Keratinocyte (primary cell): ENCODE results near the gene MBD3L5. TPM values are rescaled to one million over a fixed set of nuclear protein-coding genes. Genes with fewer than 3 reads are reported as not detected.
"Not testable (repeated sequence)": the region's sequence is repeated elsewhere in the genome, so short reads cannot be mapped to it uniquely, and the experiment has no call there.

ENCODE experiments used
- DNase-seq: peaks from one replicate; pipeline ENCODE4 v3.0.0-alpha.2; 2011; ENCODE audit warnings: low read depth, missing footprints, low spot score
- FAIRE-seq: peaks from 2 replicates; lab custom pipeline; 2011; peaks lifted over from hg19 to GRCh38; lab: Jason Lieb, UNC
- H2AFZ ChIP-seq: 2 replicates; pipeline ENCODE4 v1.6.0; 2012; ENCODE audit warnings: low read length, control low read depth, inconsistent platforms; ENCODE audit not compliant: control insufficient read depth
- H3K27ac ChIP-seq: 2 replicates; pipeline ENCODE4 v1.5.1; 2011; ENCODE audit warnings: low read length; ENCODE audit not compliant: control insufficient read depth, insufficient read depth
- H3K27me3 ChIP-seq: 3 replicates; pipeline ENCODE4 v1.6.0; 2011; ENCODE audit warnings: low read length; ENCODE audit not compliant: control insufficient read depth, insufficient read depth; ENCODE audit errors: extremely low read depth
- H3K36me3 ChIP-seq, 2 experiments: 2 replicates in 1 of 2; 3 replicates in 1 of 2; pipeline ENCODE4 v1.5.1; 2011; ENCODE audit warnings: low read length in 2 of 2, mild to moderate bottlenecking in 1 of 2; ENCODE audit not compliant: control insufficient read depth in 2 of 2, insufficient read depth in 2 of 2; ENCODE audit errors: extremely low read depth in 1 of 2
- H3K4me1 ChIP-seq: 3 replicates; pipeline ENCODE4 v1.5.1; 2011; ENCODE audit warnings: low read length; ENCODE audit not compliant: control insufficient read depth, insufficient read depth; ENCODE audit errors: extremely low read depth
- H3K4me2 ChIP-seq: 3 replicates; pipeline ENCODE4 v1.6.0; 2011; ENCODE audit warnings: low read depth, low read length; ENCODE audit not compliant: control insufficient read depth, insufficient read depth; ENCODE audit errors: extremely low read depth
- H3K4me3 ChIP-seq, 3 experiments: fragments of 200-600 bp in 1 of 3; sonication (generic) in 1 of 3; 2 replicates in 2 of 3; 3 replicates in 1 of 3; pipeline ENCODE4 v1.5.1; 2011 to 2016; ENCODE audit warnings: low read length in 3 of 3, mild to moderate bottlenecking in 3 of 3, control low read depth in 2 of 3, inconsistent platforms in 1 of 3, low read depth in 1 of 3, mixed read lengths in 1 of 3, mixed run types in 1 of 3, moderate library complexity in 1 of 3; ENCODE audit not compliant: control insufficient read depth in 2 of 3, insufficient read depth in 2 of 3; ENCODE audit errors: extremely low read depth in 1 of 3
- H3K79me2 ChIP-seq: 2 replicates; pipeline ENCODE4 v1.6.0; 2012; ENCODE audit warnings: low read length; ENCODE audit not compliant: control insufficient read depth, insufficient read depth
- H3K9ac ChIP-seq: 3 replicates; pipeline ENCODE4 v1.6.0; 2011; ENCODE audit warnings: low read length; ENCODE audit not compliant: control insufficient read depth, insufficient read depth; ENCODE audit errors: extremely low read depth
- H3K9me1 ChIP-seq: 3 replicates; pipeline ENCODE4 v1.6.0; 2011; ENCODE audit warnings: low read length; ENCODE audit not compliant: control insufficient read depth, insufficient read depth; ENCODE audit errors: extremely low read depth
- H3K9me3 ChIP-seq: 2 replicates; pipeline ENCODE4 v1.5.1; 2012; ENCODE audit warnings: low read depth, low read length; ENCODE audit not compliant: control insufficient read depth
- H4K20me1 ChIP-seq: 3 replicates; pipeline ENCODE4 v1.6.0; 2011; ENCODE audit warnings: low read length; ENCODE audit not compliant: control insufficient read depth, insufficient read depth; ENCODE audit errors: extremely low read depth
- CTCF ChIP-seq, 3 experiments: IDR thresholded peaks in 1 of 3; conservative IDR thresholded peaks in 1 of 3; optimal IDR thresholded peaks in 1 of 3; 2 replicates in 2 of 3; 3 replicates in 1 of 3; pipeline versions ENCODE3 to v1.5.1; 2011; ENCODE audit warnings: low read length in 3 of 3, mild to moderate bottlenecking in 3 of 3, moderate library complexity in 2 of 3, control low read depth in 1 of 3, inconsistent platforms in 1 of 3; ENCODE audit not compliant: insufficient read depth in 2 of 3; ENCODE audit errors: extremely low read depth in 1 of 3
- EZH2 ChIP-seq: IDR thresholded peaks from one replicate; pipeline ENCODE4 v1.6.1; 2012; ENCODE audit warnings: inconsistent platforms, mild to moderate bottlenecking, low read length, moderate library complexity
- dilution Hi-C: fragments of 300-500 bp; cut with MboI; formaldehyde crosslinking; loops from one replicate; pipeline ENCODE4 v1.7.0; 2020; ENCODE audit warnings: low sequenced_read_pairs; ENCODE audit not compliant: extremely low pct_ligation_motif_present
- polyA minus RNA-seq, 3 experiments: library from RNA; depleted of rRNA, polyadenylated mRNA; stranded (reverse); fragments of >200 nt; gene quantifications; 1 replicate in 1 of 3; 2 replicates in 1 of 3; 3 replicates in 1 of 3; pipeline ENCODE4 v1.2.3, GENCODE V29; 2011
- polyA plus RNA-seq, 5 experiments: library from polyadenylated mRNA; depleted of rRNA in 3 of 5; stranded (reverse) in 3 of 5; stranded (forward) in 1 of 5; unstranded in 1 of 5; fragments of >200 nt; gene quantifications; 1 replicate in 1 of 5; 2 replicates in 3 of 5; 3 replicates in 1 of 5; pipeline versions ENCODE4 v1.2.1 to v1.2.3, GENCODE V29; 2011 to 2012; ENCODE audit warnings: missing spikeins in 2 of 5, low read depth in 1 of 5, low replicate concordance in 1 of 5

MBD3L5 gene
- not detected in 3 replicates for polyA plus RNA-seq
- polyA plus RNA-seq (2011; ENCODE audit: low read depth): not detected
- not detected in 2 replicates for polyA plus RNA-seq (2011; cell fraction: cytosol; rRNA removed)
- not detected in 2 replicates for polyA plus RNA-seq (2011; cell fraction: nucleus; rRNA removed)
- not detected in 2 replicates for polyA plus RNA-seq (2012; ENCODE audit: low replicate concordance)
- polyA minus RNA-seq: not detected in 3 replicates
- polyA minus RNA-seq (2011; cell fraction: cytosol; rRNA and poly(A)+ RNA removed): not detected
- polyA minus RNA-seq (2011; cell fraction: nucleus; rRNA and poly(A)+ RNA removed): not detected in 2 replicates

- H2AFZ ChIP-seq, H3K4me3 ChIP-seq, H3K9ac ChIP-seq, H4K20me1 ChIP-seq, H3K27ac ChIP-seq, H3K79me2 ChIP-seq, H3K4me1 ChIP-seq, FAIRE-seq, H3K27me3 ChIP-seq, H3K36me3 ChIP-seq, DNase-seq, H3K4me2 ChIP-seq, H3K9me3 ChIP-seq, H3K9me1 ChIP-seq, dilution Hi-C loops: not testable (repeated sequence)
Observed at GRCh38 chr19:7030278-7030677, at the start of gene MBD3L5. MBD3L5 (plus strand) TSS chr19:7030578; CDS start chr19:7030612, 34 bp downstream.

- DNase-seq (no peak), FAIRE-seq (no peak)
- Histone ChIP-seq H3K9ac (no peak overlapping the region), H2AFZ (no peak overlapping the region), H3K4me1 (no peaks in the 10 kb centered on the region), H3K79me2 (no peaks in the 10 kb centered on the region), H4K20me1 (no peaks in the 10 kb centered on the region), H3K27me3 (no peaks in the 10 kb centered on the region), H3K4me2 (no peak overlapping the region), H3K27ac (no peak overlapping the region), H3K4me3 (no peak overlapping the region), H3K9me1 (no peaks in the 10 kb centered on the region), H3K9me3 (peaks cover 4% of the 10 kb centered on the region), H3K36me3 (no peaks in the 10 kb centered on the region)
- dilution Hi-C loops: no loop called here
- TF ChIP-seq EZH2 (no peak), CTCF (optimal IDR thresholded peaks at IDR 0.05 in 1 of 3, IDR thresholded peaks at IDR 0.05 in 1 of 3, conservative IDR thresholded peaks at IDR 0.05 in 1 of 3; ENCODE audit: extremely low read depth in 1 of 3, insufficient read depth in 2 of 3, low read length in 3 of 3) (no peak)
Observed at GRCh38 chr19:6983448-6983847, 46.9 kb upstream of the MBD3L5 start.

GRCh38 chr19:6987850-6988249, 42.5 kb upstream of the MBD3L5 start:
- no peak for FAIRE-seq
- no peaks in the 10 kb centered on the region for H3K9me1 ChIP-seq
- H3K4me2 ChIP-seq: no peak overlapping the region
- dilution Hi-C loops: no loop called here
- H2AFZ ChIP-seq: no peak overlapping the region
- no peak overlapping the region for H3K4me3 ChIP-seq
- H3K27me3 ChIP-seq: no peaks in the 10 kb centered on the region
- TF ChIP-seq CTCF (optimal IDR thresholded peaks at IDR 0.05 in 1 of 3, IDR thresholded peaks at IDR 0.05 in 1 of 3, conservative IDR thresholded peaks at IDR 0.05 in 1 of 3; ENCODE audit: extremely low read depth in 1 of 3, insufficient read depth in 2 of 3, low read length in 3 of 3): no peak
- TF ChIP-seq EZH2: no peak
- no peak for DNase-seq
- no peaks in the 10 kb centered on the region for H3K79me2 ChIP-seq
- H3K9me3 ChIP-seq: peaks cover 4% of the 10 kb centered on the region
- no peak overlapping the region for H3K27ac ChIP-seq
- no peaks in the 10 kb centered on the region for H3K36me3 ChIP-seq
- H3K9ac ChIP-seq: no peak overlapping the region
- H3K4me1 ChIP-seq: no peaks in the 10 kb centered on the region
- no peaks in the 10 kb centered on the region for H4K20me1 ChIP-seq
